MM.1S (cell line): ENCODE measurements around the gene RRAGD.

Source experiments
- DNase-seq: peaks from one replicate; pipeline ENCODE4 v3.0.0-alpha.2; 2015
- H2AFZ ChIP-seq: fragments of 300-600 bp; sonication (generic); 2 replicates; pipeline ENCODE4 v1.6.0; 2016; ENCODE audit warnings: antibody characterized with exemption, low read length
- H3F3A ChIP-seq: fragments of 300-600 bp; sonication (generic); 2 replicates; pipeline ENCODE4 v1.6.1; 2016; ENCODE audit warnings: mild to moderate bottlenecking, antibody characterized with exemption, low read length, moderate library complexity, mixed read lengths; ENCODE audit not compliant: insufficient read depth
- H3K27ac ChIP-seq: fragments of 300-600 bp; sonication (generic); 2 replicates; pipeline ENCODE4 v1.5.1; 2016; ENCODE audit warnings: mild to moderate bottlenecking, low read length
- H3K27me3 ChIP-seq: fragments of 300-600 bp; sonication (generic); replicated peaks from 2 replicates; pipeline ENCODE4 v1.6.0; 2016; ENCODE audit warnings: low read length; ENCODE audit not compliant: insufficient read depth
- H3K36me3 ChIP-seq: fragments of 300-600 bp; sonication (generic); replicated peaks from 2 replicates; pipeline ENCODE4 v1.6.1; 2016; ENCODE audit warnings: mild to moderate bottlenecking, low read length, mixed read lengths; ENCODE audit not compliant: insufficient read depth
- H3K4me1 ChIP-seq: fragments of 300-600 bp; sonication (generic); 2 replicates; pipeline ENCODE4 v1.6.1; 2016; ENCODE audit warnings: low read length, mixed read lengths
- H3K4me2 ChIP-seq: fragments of 300-600 bp; sonication (generic); 2 replicates; pipeline ENCODE4 v1.6.0; 2016; ENCODE audit warnings: low read depth, low read length
- H3K4me3 ChIP-seq: fragments of 300-600 bp; sonication (generic); 2 replicates; pipeline ENCODE4 v1.5.1; 2016; ENCODE audit warnings: low read length, mixed read lengths
- H3K79me2 ChIP-seq: fragments of 300-600 bp; sonication (generic); 2 replicates; pipeline ENCODE4 v1.6.1; 2016; ENCODE audit warnings: mixed run types, low read length, mixed read lengths
- H3K9ac ChIP-seq: fragments of 300-600 bp; sonication (generic); 2 replicates; pipeline ENCODE4 v1.6.1; 2016; ENCODE audit warnings: low read length, mixed read lengths
- H3K9me2 ChIP-seq: fragments of 300-600 bp; sonication (generic); replicated peaks from 2 replicates; pipeline ENCODE4 v1.6.1; 2016; ENCODE audit warnings: mild to moderate bottlenecking, low read length, mixed read lengths; ENCODE audit not compliant: insufficient read depth
- H3K9me3 ChIP-seq: fragments of 300-600 bp; sonication (generic); replicated peaks from 2 replicates; pipeline ENCODE4 v1.6.1; 2016; ENCODE audit warnings: mild to moderate bottlenecking, low read length, mixed read lengths; ENCODE audit not compliant: insufficient read depth
- H4K20me1 ChIP-seq: fragments of 300-600 bp; sonication (generic); 2 replicates; pipeline ENCODE4 v1.6.1; 2016; ENCODE audit warnings: mild to moderate bottlenecking, low read length, moderate library complexity, mixed read lengths; ENCODE audit not compliant: insufficient read depth
- CTCF ChIP-seq: fragments of 300-600 bp; sonication (generic); IDR thresholded peaks from 2 replicates; pipeline ENCODE4 v1.5.1; 2016; ENCODE audit warnings: antibody characterized with exemption, low read length, mixed read lengths
- EZH2 ChIP-seq: fragments of 300-600 bp; sonication (generic); optimal IDR thresholded peaks from 2 replicates; pipeline ENCODE3; 2017; ENCODE audit warnings: low read depth, mild to moderate bottlenecking, antibody characterized with exemption, low read length, mixed read lengths
- EZH2phosphoT487 ChIP-seq: fragments of 300-600 bp; sonication (generic); IDR thresholded peaks from 2 replicates; pipeline ENCODE4 v1.6.1; 2018; ENCODE audit warnings: antibody characterized with exemption, low read length

The RRAGD gene

GRCh38 chr6:89387516-89388201, 24.4 kb downstream of the RRAGD start:
- Histone ChIP-seq H3K4me2 (peak overlapping the region; percentile 50), H4K20me1 (no peaks in the 10 kb centered on the region), H3K27me3 (no peaks in the 10 kb centered on the region), H3K9ac (no peak overlapping the region), H3K4me3 (no peak overlapping the region), H3F3A (peaks cover 10% of the 10 kb centered on the region; the same call in 1 of the 2 replicates), H3K9me2 (no peaks in the 10 kb centered on the region), H3K79me2 (peaks cover 77% of the 10 kb centered on the region), H3K9me3 (no peaks in the 10 kb centered on the region), H3K27ac (peak overlapping the region; percentile 32; the same call in 1 of the 2 replicates), H3K4me1 (peaks cover 36% of the 10 kb centered on the region), H3K36me3 (0 out of 2 replicates have a peak, but pooled peaks cover 5% of the 10 kb centered on the region), H2AFZ (no peak overlapping the region)
- TF ChIP-seq CTCF (no peak), EZH2phosphoT487 (no peak), EZH2 (no peak)
- DNase-seq, result peak; percentile 79

GRCh38 chr6:89386917-89387491, 25.1 kb downstream of the RRAGD start:
- no peak overlapping the region for H2AFZ ChIP-seq
- no peaks in the 10 kb centered on the region for H3K27me3 ChIP-seq
- H4K20me1 ChIP-seq, result no peaks in the 10 kb centered on the region
- H3K9me3 ChIP-seq, result no peaks in the 10 kb centered on the region
- no peaks in the 10 kb centered on the region for H3K9me2 ChIP-seq
- peaks cover 33% of the 10 kb centered on the region for H3K4me1 ChIP-seq
- peaks cover 10% of the 10 kb centered on the region; the same call in 1 of the 2 replicates for H3F3A ChIP-seq
- no peak for TF ChIP-seq EZH2phosphoT487
- TF ChIP-seq EZH2, result no peak
- no peak for TF ChIP-seq CTCF
- H3K9ac ChIP-seq, result no peak overlapping the region
- peak overlapping the region; percentile 50 for H3K4me2 ChIP-seq
- no peak overlapping the region for H3K27ac ChIP-seq
- no peak for DNase-seq
- peaks cover 71% of the 10 kb centered on the region for H3K79me2 ChIP-seq
- H3K4me3 ChIP-seq, result no peak overlapping the region
- H3K36me3 ChIP-seq, result 0 out of 2 replicates have a peak, but pooled peaks cover 5% of the 10 kb centered on the region

- no peak overlapping the region for H2AFZ ChIP-seq
- TF ChIP-seq EZH2 (no peak), CTCF (no peak), EZH2phosphoT487 (no peak)
Observed at GRCh38 chr6:89385846-89386245, 26.2 kb downstream of the RRAGD start.

More at GRCh38 chr6:89385846-89386245, 26.2 kb downstream of the RRAGD start:
- Histone ChIP-seq H3K4me2 (no peak overlapping the region), H3F3A (peaks cover 10% of the 10 kb centered on the region; the same call in 1 of the 2 replicates), H3K36me3 (0 out of 2 replicates have a peak, but pooled peaks cover 5% of the 10 kb centered on the region), H3K9ac (no peak overlapping the region), H3K27ac (no peak overlapping the region), H3K4me3 (no peak overlapping the region), H3K4me1 (peaks cover 33% of the 10 kb centered on the region), H4K20me1 (no peaks in the 10 kb centered on the region), H3K9me3 (no peaks in the 10 kb centered on the region), H3K79me2 (peaks cover 63% of the 10 kb centered on the region), H3K27me3 (no peaks in the 10 kb centered on the region), H3K9me2 (no peaks in the 10 kb centered on the region)
- DNase-seq, result no peak
